Rectal smooth muscle tissue (tissue), 1 donor: ENCODE data around the gene PLS1.
"Not testable (repeated sequence)": the region's sequence is repeated elsewhere in the genome, so short reads cannot be mapped to it uniquely, and the experiment has no call there.

Experiments
- H3K27ac ChIP-seq: one replicate; pipeline ENCODE4 v1.7.0; 2013; ENCODE audit warnings: low read depth, low read length, inconsistent platforms
- H3K27me3 ChIP-seq: one replicate; pipeline ENCODE4 v1.7.0; 2013; ENCODE audit warnings: low read length; ENCODE audit not compliant: control insufficient read depth, insufficient read depth
- H3K36me3 ChIP-seq: one replicate; pipeline ENCODE4 v1.7.0; 2013; ENCODE audit warnings: low read length; ENCODE audit not compliant: control insufficient read depth, insufficient read depth
- H3K4me1 ChIP-seq: one replicate; pipeline ENCODE4 v1.7.0; 2013; ENCODE audit warnings: low read length; ENCODE audit not compliant: control insufficient read depth, insufficient read depth
- H3K4me3 ChIP-seq: one replicate; pipeline ENCODE4 v1.7.0; 2013; ENCODE audit warnings: low read length
- H3K9ac ChIP-seq: one replicate; pipeline ENCODE4 v1.7.0; 2013; ENCODE audit warnings: low read length

The PLS1 gene

DNA sequence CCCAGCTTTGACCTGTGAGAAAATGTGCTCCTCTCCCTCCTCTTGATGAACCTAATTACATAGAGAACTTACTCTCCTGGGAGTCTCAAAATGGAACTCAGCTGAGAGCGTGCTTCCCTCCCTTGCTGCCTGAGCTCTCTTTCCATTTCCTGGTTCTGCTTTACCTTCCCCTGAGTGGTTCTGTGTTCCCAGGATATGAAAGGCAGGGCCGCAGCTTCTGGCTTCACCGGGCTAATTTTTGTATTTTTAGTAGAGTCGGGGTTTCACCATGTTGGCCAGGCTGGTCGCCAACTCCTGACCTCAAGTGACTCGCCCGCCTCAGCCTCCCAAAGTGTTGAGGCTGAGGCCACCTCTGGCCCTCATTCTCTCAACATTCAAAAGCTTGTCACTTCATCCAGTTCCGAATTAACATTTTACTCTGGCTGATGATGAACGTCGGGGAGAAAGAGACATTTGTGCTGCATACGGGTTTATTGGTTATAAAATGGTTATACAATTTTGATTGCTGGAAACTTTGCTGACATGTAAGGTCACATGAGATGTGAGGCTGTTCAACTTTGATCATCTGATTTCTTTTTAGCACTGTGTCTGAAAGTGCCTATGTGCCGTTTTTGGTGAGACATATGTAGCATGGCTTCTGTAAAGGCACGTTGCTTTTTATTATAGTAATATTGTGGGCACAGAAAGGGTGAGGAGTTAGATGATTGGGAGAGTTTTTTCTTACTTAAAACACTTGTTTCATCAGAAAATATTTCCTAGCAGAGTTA, 6.6 kb downstream of the PLS1 start:
- Histone ChIP-seq H3K27ac (no peak overlapping the region), H3K4me3 (no peak overlapping the region), H3K36me3 (no peaks in the 10 kb centered on the region), H3K27me3 (no peaks in the 10 kb centered on the region), H3K4me1 (no peaks in the 10 kb centered on the region), H3K9ac (no peak overlapping the region)

- H3K27me3 ChIP-seq, H3K4me1 ChIP-seq, H3K9ac ChIP-seq, H3K36me3 ChIP-seq, H3K4me3 ChIP-seq, H3K27ac ChIP-seq: not testable (repeated sequence)
Measured at GRCh38 chr3:142603386-142603705, 7.2 kb downstream of the PLS1 start.

- Histone ChIP-seq H3K27me3 (no peaks in the 10 kb centered on the region), H3K4me3 (no peak overlapping the region), H3K36me3 (no peaks in the 10 kb centered on the region), H3K4me1 (no peaks in the 10 kb centered on the region), H3K27ac (no peak overlapping the region), H3K9ac (no peak overlapping the region)
Measured at GRCh38 chr3:142604940-142605339, 8.7 kb downstream of the PLS1 start.

DNA sequence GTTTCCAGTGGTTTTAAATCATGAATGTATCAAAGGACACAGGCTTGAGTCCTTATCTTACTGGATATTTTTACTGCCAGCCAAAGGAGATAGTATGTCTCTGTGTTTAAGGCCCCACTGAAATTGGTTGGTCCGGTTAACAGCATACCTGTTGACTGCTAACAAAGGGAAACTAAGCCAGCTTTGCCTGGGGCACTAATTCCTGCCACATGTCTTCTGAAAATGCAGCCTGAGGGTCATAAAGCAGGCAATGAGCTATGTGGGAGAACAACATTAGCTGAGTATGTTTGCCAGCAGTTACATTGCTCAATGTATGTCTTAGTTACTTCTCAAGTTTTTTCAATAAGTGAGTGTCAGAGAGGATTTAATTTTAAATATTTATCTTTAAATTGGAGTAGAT, 12.4 kb downstream of the PLS1 start:
- no peaks in the 10 kb centered on the region for H3K27me3 ChIP-seq
- no peaks in the 10 kb centered on the region for H3K4me1 ChIP-seq
- H3K27ac ChIP-seq = no peak overlapping the region
- no peak overlapping the region for H3K9ac ChIP-seq
- no peak overlapping the region for H3K4me3 ChIP-seq
- no peaks in the 10 kb centered on the region for H3K36me3 ChIP-seq

- Histone ChIP-seq H3K4me3 (no peak overlapping the region), H3K36me3 (no peaks in the 10 kb centered on the region), H3K9ac (no peak overlapping the region), H3K27ac (no peak overlapping the region), H3K4me1 (no peaks in the 10 kb centered on the region), H3K27me3 (no peaks in the 10 kb centered on the region)
Measured at GRCh38 chr3:142609136-142609535, 12.9 kb downstream of the PLS1 start.

GRCh38 chr3:142611206-142611605, 15.0 kb downstream of the PLS1 start:
- no peak overlapping the region for H3K27ac ChIP-seq
- H3K9ac ChIP-seq = no peak overlapping the region
- H3K4me3 ChIP-seq = no peak overlapping the region
- H3K36me3 ChIP-seq = no peaks in the 10 kb centered on the region
- H3K4me1 ChIP-seq = no peaks in the 10 kb centered on the region
- H3K27me3 ChIP-seq = no peaks in the 10 kb centered on the region

DNA sequence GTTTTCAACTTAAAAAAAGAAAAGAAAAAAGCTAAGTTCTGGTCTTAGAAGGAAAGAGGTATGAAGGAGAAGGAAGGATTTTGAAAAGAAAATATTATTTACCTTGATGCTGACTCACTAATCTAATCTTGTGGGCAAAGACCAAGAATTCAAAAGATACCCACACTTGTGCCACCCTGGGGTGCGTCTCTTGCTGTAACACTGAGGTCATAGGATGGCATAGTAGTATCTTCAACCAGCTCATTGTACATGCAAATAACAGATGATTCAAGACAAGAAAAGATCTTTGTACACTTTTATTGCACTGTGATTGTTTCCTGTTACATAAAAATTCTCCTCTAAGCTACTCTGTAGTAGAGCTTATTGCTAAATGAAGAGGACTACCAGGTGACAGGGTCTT, 17.3 kb downstream of the PLS1 start:
- no peaks in the 10 kb centered on the region for H3K36me3 ChIP-seq
- H3K27me3 ChIP-seq = no peaks in the 10 kb centered on the region
- no peak overlapping the region for H3K4me3 ChIP-seq
- H3K4me1 ChIP-seq = no peaks in the 10 kb centered on the region
- H3K9ac ChIP-seq = no peak overlapping the region
- H3K27ac ChIP-seq = no peak overlapping the region

- Histone ChIP-seq H3K4me1 (no peaks in the 10 kb centered on the region), H3K27me3 (no peaks in the 10 kb centered on the region), H3K27ac (no peak overlapping the region), H3K36me3 (no peaks in the 10 kb centered on the region), H3K4me3 (no peak overlapping the region), H3K9ac (no peak overlapping the region)
Measured at GRCh38 chr3:142614059-142614626, 17.9 kb downstream of the PLS1 start.

- H3K9ac ChIP-seq = no peak overlapping the region
- H3K4me3 ChIP-seq = no peak overlapping the region
- H3K36me3 ChIP-seq = no peaks in the 10 kb centered on the region
- H3K27me3 ChIP-seq = no peaks in the 10 kb centered on the region
- H3K27ac ChIP-seq = no peak overlapping the region
- H3K4me1 ChIP-seq = no peaks in the 10 kb centered on the region
Measured at GRCh38 chr3:142615171-142615570, 19.0 kb downstream of the PLS1 start.

- H3K4me3 ChIP-seq = no peak overlapping the region
- no peaks in the 10 kb centered on the region for H3K4me1 ChIP-seq
- no peaks in the 10 kb centered on the region for H3K27me3 ChIP-seq
- H3K9ac ChIP-seq = no peak overlapping the region
- H3K27ac ChIP-seq = no peak overlapping the region
- H3K36me3 ChIP-seq = no peaks in the 10 kb centered on the region
Measured at GRCh38 chr3:142618917-142619461, 22.8 kb downstream of the PLS1 start.

- Histone ChIP-seq H3K4me3 (no peak overlapping the region), H3K27me3 (no peaks in the 10 kb centered on the region), H3K9ac (no peak overlapping the region), H3K27ac (no peak overlapping the region), H3K36me3 (no peaks in the 10 kb centered on the region), H3K4me1 (no peaks in the 10 kb centered on the region)
Measured at GRCh38 chr3:142622405-142622804, 26.2 kb downstream of the PLS1 start.

DNA sequence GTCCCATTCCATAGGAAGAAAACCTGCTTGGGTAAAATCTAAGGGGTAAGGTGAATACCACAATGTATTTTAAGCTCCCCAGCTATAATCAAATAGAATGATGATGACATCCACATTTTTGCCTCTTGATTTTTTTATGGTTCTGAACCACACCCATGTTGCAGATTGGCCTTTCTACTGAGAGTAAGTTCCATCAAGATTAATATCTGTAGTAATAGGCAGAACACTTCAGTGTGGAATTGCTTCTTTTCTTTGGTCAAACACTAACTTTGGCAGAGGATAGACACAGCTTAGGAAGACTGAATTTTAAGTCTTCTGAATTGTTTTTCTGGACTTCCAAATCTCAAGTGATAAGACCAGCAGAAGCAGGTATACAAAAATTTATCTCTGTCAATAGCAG, 27.0 kb downstream of the PLS1 start:
- no peaks in the 10 kb centered on the region for H3K4me1 ChIP-seq
- H3K36me3 ChIP-seq = no peaks in the 10 kb centered on the region
- no peak overlapping the region for H3K9ac ChIP-seq
- no peak overlapping the region for H3K4me3 ChIP-seq
- no peaks in the 10 kb centered on the region for H3K27me3 ChIP-seq
- H3K27ac ChIP-seq = no peak overlapping the region
